Stimulated activated CD8-positive, alpha-beta memory T cell treated with anti-CD3 and anti-CD28 coated beads, Interleukin-15, amount 100 ng/mL, for 24 hours (primary cell): ENCODE data around the gene ZNF93.
A peak's percentile ranks its signal among the peaks of the same experiment; 100 is the strongest.
"Not testable (repeated sequence)": the region's sequence is repeated elsewhere in the genome, so short reads cannot be mapped to it uniquely, and the experiment has no call there.

Experiments
- DNase-seq: peaks from one replicate; pipeline ENCODE4 v3.0.0-alpha.2; 2020; ENCODE audit warnings: low read depth

The ZNF93 gene

GRCh38 chr19:19900729-19901444, at the start of gene ZNF93:
TSS of gene ZNF93 (plus strand) at chr19:19900946. CDS start at chr19:19901089, 143 bp downstream.
- DNase-seq = peak; percentile 52

GRCh38 chr19:19851740-19852139, 49.0 kb upstream of the ZNF93 start:
- not testable (repeated sequence) for DNase-seq

GRCh38 chr19:19858751-19859150, 42.0 kb upstream of the ZNF93 start:
- DNase-seq = no peak

GRCh38 chr19:19860756-19861390, 39.9 kb upstream of the ZNF93 start:
- DNase-seq = no peak

- DNase-seq = peak; percentile 79
These were observed 34.8 kb upstream of the ZNF93 start, which contains the start of gene ZNF253 for GRCh38 chr19:19865750-19866610. TSS of gene ZNF253 (plus strand) at chr19:19865882. CDS start at chr19:19865997, 115 bp downstream.

GRCh38 chr19:19866611-19867248, 34.0 kb upstream of the ZNF93 start:
- no peak for DNase-seq

- not testable (repeated sequence) for DNase-seq
These were observed 30.7 kb upstream of the ZNF93 start for GRCh38 chr19:19870086-19870485.

- DNase-seq = no peak
These were observed 28.8 kb upstream of the ZNF93 start for GRCh38 chr19:19871932-19872331.

GRCh38 chr19:19873381-19873780, 27.4 kb upstream of the ZNF93 start:
- no peak for DNase-seq

GRCh38 chr19:19877724-19878123, 23.0 kb upstream of the ZNF93 start:
- no peak for DNase-seq

- no peak for DNase-seq
These were observed 16.2 kb upstream of the ZNF93 start for GRCh38 chr19:19884583-19884982.

- DNase-seq = not testable (repeated sequence)
These were observed 8.4 kb upstream of the ZNF93 start for GRCh38 chr19:19892055-19892941.

GRCh38 chr19:19900139-19900728, 512 bp upstream of the ZNF93 start:
- DNase-seq = no peak

GRCh38 chr19:19907551-19907950, 6.8 kb downstream of the ZNF93 start:
- DNase-seq = not testable (repeated sequence)

- DNase-seq = no peak
These were observed 8.9 kb downstream of the ZNF93 start for GRCh38 chr19:19909654-19910053.

- no peak for DNase-seq
These were observed 10.4 kb downstream of the ZNF93 start for GRCh38 chr19:19911150-19911549.

- no peak for DNase-seq
These were observed 13.8 kb downstream of the ZNF93 start for GRCh38 chr19:19914596-19914995.

- DNase-seq = not testable (repeated sequence)
These were observed 29.7 kb downstream of the ZNF93 start for GRCh38 chr19:19930417-19930816.

- not testable (repeated sequence) for DNase-seq
These were observed 32.9 kb downstream of the ZNF93 start for GRCh38 chr19:19933432-19934314.

- DNase-seq = no peak
These were observed 36.7 kb downstream of the ZNF93 start for GRCh38 chr19:19937403-19937802.
